Tibial nerve (tissue), 4 donors: ENCODE results near the gene BCL2L15.

Experiments
- CTCF ChIP-seq, 5 experiments: fragments of 200-600 bp in 3 of 5; fragments of 450-650 bp in 2 of 5; sonication (generic) in 3 of 5; IDR thresholded peaks; one replicate each; pipeline ENCODE4 v1.5.1; 2016 to 2019; ENCODE audit warnings: antibody characterized with exemption in 5 of 5, mild to moderate bottlenecking in 3 of 5, moderate library complexity in 2 of 5
- EP300 ChIP-seq, 2 donors: sonication (generic); formaldehyde crosslinking; IDR thresholded peaks; one replicate each; pipeline ENCODE4 v1.6.1; 2017; ENCODE audit warnings: antibody characterized with exemption in 2 of 2, mild to moderate bottlenecking in 1 of 2
- POLR2A ChIP-seq, 2 donors: fragments of 450-650 bp; IDR thresholded peaks; one replicate each; pipeline ENCODE4 v1.6.1; 2017; ENCODE audit warnings: antibody characterized with exemption in 2 of 2, mild to moderate bottlenecking in 2 of 2, moderate library complexity in 2 of 2

- TF ChIP-seq CTCF (IDR thresholded peaks at IDR 0.05), result no peak
- no peak for TF ChIP-seq EP300 (IDR thresholded peaks at IDR 0.05)
- TF ChIP-seq POLR2A (IDR thresholded peaks at IDR 0.05), result no peak
Measured at GRCh38 chr1:113876176-113876575, 11.2 kb downstream of the BCL2L15 start.
